NB4 (cell line): ENCODE results near the gene PLEKHA4.

Experiments used
- DNase-seq: peaks from one replicate; pipeline ENCODE4 v3.0.0; 2010; ENCODE audit warnings: low read depth
- H3K4me3 ChIP-seq: one replicate; pipeline ENCODE4 v1.5.1; 2011; ENCODE audit warnings: mild to moderate bottlenecking, low read depth, low read length, moderate library complexity
- MYC ChIP-seq: IDR thresholded peaks from 2 replicates; pipeline ENCODE4 v1.6.1; 2011; ENCODE audit warnings: low read depth, low read length
- POLR2A ChIP-seq: IDR thresholded peaks from 2 replicates; pipeline ENCODE4 v1.6.1; 2011; ENCODE audit warnings: mild to moderate bottlenecking; ENCODE audit not compliant: insufficient read length; ENCODE audit errors: extremely low read depth
- TF ChIP-seq, protein P1 (sequence below): IDR thresholded peaks from 2 replicates; pipeline ENCODE4 v1.6.1; 2011; ENCODE audit warnings: low read depth, low read length
- TF ChIP-seq, protein P2 (sequence below): IDR thresholded peaks from one replicate; pipeline ENCODE4 v1.5.1; 2012; ENCODE audit warnings: low read depth, low read length

PLEKHA4 gene

DNA sequence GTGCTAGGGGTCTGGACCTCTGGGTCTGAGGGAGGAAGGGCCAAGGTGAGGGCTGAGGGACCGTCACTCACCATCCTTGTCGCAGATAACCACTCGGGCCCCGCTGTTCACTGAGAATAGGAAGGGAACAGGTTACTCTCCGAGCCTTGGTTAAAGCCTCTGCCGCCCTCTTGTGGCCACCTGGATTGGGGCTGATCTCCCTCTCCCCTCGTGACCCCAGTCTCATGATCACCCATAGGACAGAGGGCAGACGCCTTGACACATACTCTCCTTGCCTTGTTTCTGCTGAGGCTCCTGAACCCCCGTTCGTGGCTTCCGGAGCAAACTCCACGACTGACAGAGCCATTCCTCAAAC lies 32.7 kb downstream of the PLEKHA4 start:
- peak; percentile 86 for DNase-seq
- TF ChIP-seq, protein P1, sequence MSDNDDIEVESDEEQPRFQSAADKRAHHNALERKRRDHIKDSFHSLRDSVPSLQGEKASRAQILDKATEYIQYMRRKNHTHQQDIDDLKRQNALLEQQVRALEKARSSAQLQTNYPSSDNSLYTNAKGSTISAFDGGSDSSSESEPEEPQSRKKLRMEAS, result peak; percentile 77
- TF ChIP-seq POLR2A (no peak), MYC (peak; percentile 37; the same call in 1 of the 2 replicates)
- TF ChIP-seq, protein P2, sequence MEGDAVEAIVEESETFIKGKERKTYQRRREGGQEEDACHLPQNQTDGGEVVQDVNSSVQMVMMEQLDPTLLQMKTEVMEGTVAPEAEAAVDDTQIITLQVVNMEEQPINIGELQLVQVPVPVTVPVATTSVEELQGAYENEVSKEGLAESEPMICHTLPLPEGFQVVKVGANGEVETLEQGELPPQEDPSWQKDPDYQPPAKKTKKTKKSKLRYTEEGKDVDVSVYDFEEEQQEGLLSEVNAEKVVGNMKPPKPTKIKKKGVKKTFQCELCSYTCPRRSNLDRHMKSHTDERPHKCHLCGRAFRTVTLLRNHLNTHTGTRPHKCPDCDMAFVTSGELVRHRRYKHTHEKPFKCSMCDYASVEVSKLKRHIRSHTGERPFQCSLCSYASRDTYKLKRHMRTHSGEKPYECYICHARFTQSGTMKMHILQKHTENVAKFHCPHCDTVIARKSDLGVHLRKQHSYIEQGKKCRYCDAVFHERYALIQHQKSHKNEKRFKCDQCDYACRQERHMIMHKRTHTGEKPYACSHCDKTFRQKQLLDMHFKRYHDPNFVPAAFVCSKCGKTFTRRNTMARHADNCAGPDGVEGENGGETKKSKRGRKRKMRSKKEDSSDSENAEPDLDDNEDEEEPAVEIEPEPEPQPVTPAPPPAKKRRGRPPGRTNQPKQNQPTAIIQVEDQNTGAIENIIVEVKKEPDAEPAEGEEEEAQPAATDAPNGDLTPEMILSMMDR, result peak; percentile 86
- H3K4me3 ChIP-seq, result no peak overlapping the region

DNA sequence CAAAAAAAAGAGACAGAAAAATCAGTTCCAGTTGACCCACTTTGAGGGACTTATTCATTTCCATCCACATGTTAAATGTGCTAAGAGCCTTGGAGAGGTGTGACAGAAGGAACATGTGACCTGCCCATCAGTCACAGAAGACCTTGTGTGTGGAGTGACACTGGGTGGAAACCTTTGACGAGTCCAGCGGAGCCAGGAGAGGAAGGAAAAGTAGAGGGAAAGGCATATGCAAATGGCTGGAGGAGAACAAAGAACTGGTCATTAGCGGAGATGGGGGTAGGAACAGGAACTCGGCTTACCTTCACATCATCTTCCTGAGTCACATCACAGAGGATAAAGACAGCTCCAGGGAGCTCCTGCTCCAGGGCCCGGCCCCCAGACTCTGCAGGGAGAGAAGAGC lies 34.4 kb downstream of the PLEKHA4 start:
- TF ChIP-seq, protein P1, result no peak
- TF ChIP-seq MYC (no peak), POLR2A (no peak)
- TF ChIP-seq, protein P2, result no peak
- H3K4me3 ChIP-seq, result no peak overlapping the region
- DNase-seq, result no peak

DNA sequence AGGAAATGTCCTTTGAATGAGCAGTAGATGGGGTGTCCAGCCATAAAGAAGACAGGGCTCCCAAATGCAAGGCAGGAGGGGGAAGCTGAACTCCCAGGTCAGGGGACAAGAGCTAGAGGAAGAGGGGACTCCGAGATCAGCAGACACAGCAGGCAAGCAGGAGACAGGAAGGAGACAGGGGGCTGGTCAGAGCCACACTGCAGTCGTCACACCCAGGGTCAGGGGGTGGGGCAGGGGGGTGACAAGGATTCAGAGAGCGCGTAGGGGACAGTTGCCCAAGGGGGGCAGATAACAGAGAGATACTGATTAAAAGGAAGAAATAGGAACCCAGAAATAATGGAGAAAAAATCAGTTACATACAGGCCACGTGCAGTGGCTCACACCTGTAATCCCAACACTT lies 35.4 kb downstream of the PLEKHA4 start:
- no peak for TF ChIP-seq POLR2A
- TF ChIP-seq, protein P2, result no peak
- TF ChIP-seq, protein P1, result no peak
- no peak for TF ChIP-seq MYC
- no peak for DNase-seq
- H3K4me3 ChIP-seq, result no peak overlapping the region

DNA sequence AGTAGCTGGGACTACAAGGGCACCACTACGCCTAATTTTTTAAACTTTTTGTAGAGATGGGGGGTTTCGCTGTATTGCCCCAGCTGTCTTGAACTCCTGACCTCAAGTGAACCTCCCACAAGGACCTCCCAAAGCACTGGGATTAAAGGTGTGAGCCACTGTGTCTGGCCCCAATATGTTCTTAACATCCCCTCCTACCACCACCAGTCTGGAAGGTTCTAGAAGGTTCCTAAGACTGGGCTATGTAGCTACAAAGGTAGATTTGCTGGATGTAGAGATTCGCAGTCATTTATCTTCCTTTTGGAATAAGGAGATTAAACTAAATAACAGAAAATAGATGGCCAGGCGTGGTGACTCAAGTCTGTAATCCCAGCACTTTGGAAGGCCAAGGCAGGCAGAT lies 37.5 kb downstream of the PLEKHA4 start:
- H3K4me3 ChIP-seq, result no peak overlapping the region
- no peak for TF ChIP-seq MYC
- no peak for TF ChIP-seq POLR2A
- TF ChIP-seq, protein P2, result no peak
- TF ChIP-seq, protein P1, result no peak
- DNase-seq, result no peak

DNA sequence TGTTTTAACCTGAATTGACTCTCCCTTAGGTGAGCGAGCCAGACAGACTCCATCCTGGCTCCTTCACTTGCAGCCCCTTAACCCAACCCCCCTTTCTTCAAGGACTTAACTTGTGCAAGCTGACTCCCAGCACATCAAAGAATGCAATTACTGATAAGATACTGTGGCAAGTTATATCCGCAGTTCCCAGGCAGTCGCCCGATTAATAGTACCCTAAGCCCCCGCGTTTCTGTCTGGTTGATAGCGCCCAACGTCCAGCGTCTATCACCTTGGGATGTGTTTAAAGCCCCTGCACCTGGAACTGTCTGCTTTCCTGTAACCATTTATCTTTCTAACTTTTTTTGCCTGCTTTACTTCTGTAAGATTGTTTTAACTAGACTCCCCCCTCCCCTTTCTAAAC lies 38.3 kb downstream of the PLEKHA4 start:
- TF ChIP-seq, protein P2, result no peak
- no peak for TF ChIP-seq MYC
- TF ChIP-seq, protein P1, result no peak
- TF ChIP-seq POLR2A, result no peak

DNA sequence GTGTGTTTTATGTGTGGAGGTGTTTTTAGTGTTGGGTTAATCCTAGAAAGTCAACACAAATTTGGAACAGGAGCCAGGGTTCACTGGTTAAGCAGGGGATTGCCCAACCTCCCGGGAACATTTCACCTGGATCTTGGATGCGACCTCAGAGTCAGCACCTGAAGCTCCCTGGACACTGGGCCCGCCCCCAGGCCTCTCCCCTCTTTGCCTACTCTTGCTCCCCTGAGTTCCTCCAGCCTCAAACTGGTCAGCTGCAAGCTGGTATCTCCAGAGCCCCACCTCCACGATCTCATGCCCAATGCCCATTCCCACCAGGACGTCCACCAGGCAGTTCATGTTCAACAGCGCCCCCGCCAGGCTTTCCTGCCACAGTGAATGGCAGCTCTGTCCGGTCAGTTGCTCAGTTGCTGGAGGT lies 41.8 kb downstream of the PLEKHA4 start:
- no peak for DNase-seq
- TF ChIP-seq, protein P1, result no peak
- TF ChIP-seq MYC (no peak), POLR2A (no peak)
- TF ChIP-seq, protein P2, result no peak
- H3K4me3 ChIP-seq, result no peak overlapping the region

More for the DNA sequence above, 38.3 kb downstream of the PLEKHA4 start:
- no peak overlapping the region for H3K4me3 ChIP-seq
- no peak for DNase-seq
